ENCODE measurements around the gene ZNF37A.
"Not testable (repeated sequence)": the region's sequence is repeated elsewhere in the genome, so short reads cannot be mapped to it uniquely, and the experiment has no call there.

Gene ZNF37A

DNA sequence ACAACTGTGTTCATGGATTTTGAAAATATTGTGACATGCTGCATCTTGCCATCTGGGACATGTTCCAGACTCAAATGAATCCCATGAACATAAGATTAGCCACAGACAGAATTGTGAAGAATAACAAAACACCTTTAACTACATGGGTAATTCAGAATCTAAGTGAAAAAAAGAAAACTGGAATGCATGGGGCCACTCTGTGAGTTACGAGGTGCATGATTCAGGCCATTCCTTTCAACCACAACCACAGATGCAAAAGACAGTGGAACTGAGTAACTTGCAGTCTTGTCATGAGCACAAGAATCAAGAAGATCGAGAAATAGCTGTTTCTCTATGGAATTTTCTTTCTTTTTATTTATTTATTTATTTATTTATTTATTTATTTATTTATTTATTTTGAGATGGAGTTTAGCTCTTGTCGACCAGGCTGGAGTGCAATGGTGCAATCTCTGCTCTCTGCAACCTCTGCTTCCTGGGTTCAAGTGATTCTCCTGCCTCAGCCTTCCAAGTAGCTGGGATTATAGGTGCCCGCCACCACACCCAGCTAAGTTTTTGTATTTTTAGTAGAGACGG, 56.8 kb downstream of the ZNF37A start:
- not testable (repeated sequence) for DNase-seq

GRCh38 chr10:38156416-38157269, 62.5 kb downstream of the ZNF37A start:
- no peak for DNase-seq

GRCh38 chr10:38157270-38157685, 63.1 kb downstream of the ZNF37A start:
- DNase-seq = no peak

- DNase-seq = no peak
Measured at GRCh38 chr10:38159004-38159403, 64.9 kb downstream of the ZNF37A start.

- no peak for DNase-seq
Measured at GRCh38 chr10:38163617-38164016, 69.5 kb downstream of the ZNF37A start.

GRCh38 chr10:38174336-38174735, 80.2 kb downstream of the ZNF37A start:
- DNase-seq = no peak

DNA sequence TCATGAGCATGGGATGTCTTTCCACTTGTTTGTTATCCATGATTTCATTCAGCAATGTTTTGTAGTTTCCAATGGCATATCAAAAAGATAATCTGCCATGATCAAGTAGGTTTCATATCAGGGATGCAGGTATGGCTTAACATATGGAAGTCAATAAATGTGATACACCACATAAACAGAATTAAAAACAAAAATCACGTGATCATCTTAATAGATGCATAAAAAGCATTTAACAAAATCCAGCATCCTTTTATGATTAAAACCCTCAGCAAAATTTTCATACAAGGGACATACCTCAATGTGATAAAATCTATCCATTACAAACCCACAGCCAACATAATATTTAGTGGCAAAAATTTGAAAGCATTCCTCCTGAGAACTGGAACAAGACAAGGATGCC, 90.3 kb downstream of the ZNF37A start:
- DNase-seq = no peak

All from activated gamma-delta T cell treated with Interleukin-2 at 50 U/mL for 16 hours (primary cell).